Measurements from ENCODE around the gene P3H2.

P3H2 gene

GRCh38 chr3:190105876-190106275 is 14.8 kb downstream of the P3H2 start:
- no peak for TF ChIP-seq CTCF (IDR thresholded peaks at IDR 0.05; ENCODE audit: low read depth, low read length, missing control alignments)
- no peak for DNase-seq (ENCODE audit: low read depth)
- in situ Hi-C loops (cut with HindIII; ENCODE audit: low sequenced_read_pairs) = no loop called here
- no peak overlapping the region for H3K4me3 ChIP-seq (ENCODE audit: low read depth, low read length)

GRCh38 chr3:190101320-190102011 is 19.2 kb downstream of the P3H2 start:
- in situ Hi-C loops (cut with HindIII; ENCODE audit: low sequenced_read_pairs) = no loop called here
- H3K4me3 ChIP-seq (ENCODE audit: low read depth, low read length) = no peak overlapping the region
- TF ChIP-seq CTCF (IDR thresholded peaks at IDR 0.05; ENCODE audit: low read depth, low read length, missing control alignments) = no peak
- peak; percentile 71 for DNase-seq (ENCODE audit: low read depth)

GRCh38 chr3:190099099-190099498 is 21.6 kb downstream of the P3H2 start:
- DNase-seq (ENCODE audit: low read depth) = no peak
- TF ChIP-seq CTCF (IDR thresholded peaks at IDR 0.05; ENCODE audit: low read depth, low read length, missing control alignments) = no peak
- in situ Hi-C loops (cut with HindIII; ENCODE audit: low sequenced_read_pairs) = no loop called here
- no peak overlapping the region for H3K4me3 ChIP-seq (ENCODE audit: low read depth, low read length)

GRCh38 chr3:190097617-190098016 is 23.1 kb downstream of the P3H2 start:
- no peak overlapping the region for H3K4me3 ChIP-seq (ENCODE audit: low read depth, low read length)
- TF ChIP-seq CTCF (IDR thresholded peaks at IDR 0.05; ENCODE audit: low read depth, low read length, missing control alignments) = no peak
- in situ Hi-C loops (cut with HindIII; ENCODE audit: low sequenced_read_pairs) = no loop called here
- no peak for DNase-seq (ENCODE audit: low read depth)

- in situ Hi-C loops (cut with HindIII; ENCODE audit: low sequenced_read_pairs) = no loop called here
These were observed 23.7 kb downstream of the P3H2 start for GRCh38 chr3:190097025-190097424.

GRCh38 chr3:190096345-190096744 is 24.4 kb downstream of the P3H2 start:
- H3K4me3 ChIP-seq (ENCODE audit: low read depth, low read length) = no peak overlapping the region
- TF ChIP-seq CTCF (IDR thresholded peaks at IDR 0.05; ENCODE audit: low read depth, low read length, missing control alignments) = no peak
- in situ Hi-C loops (cut with HindIII; ENCODE audit: low sequenced_read_pairs) = no loop called here
- no peak for DNase-seq (ENCODE audit: low read depth)

More at GRCh38 chr3:190097025-190097424, 23.7 kb downstream of the P3H2 start:
- DNase-seq (ENCODE audit: low read depth) = no peak
- H3K4me3 ChIP-seq (ENCODE audit: low read depth, low read length) = no peak overlapping the region
- no peak for TF ChIP-seq CTCF (IDR thresholded peaks at IDR 0.05; ENCODE audit: low read depth, low read length, missing control alignments)
